GM13976 (cell line): ENCODE data around the gene PCSK6.

Experiments
- DNase-seq: peaks from one replicate; pipeline ENCODE4 v3.0.0; 2012; ENCODE audit warnings: low spot score
- in situ Hi-C: fragments of 300-500 bp; cut with MboI; formaldehyde crosslinking; loops from one replicate; pipeline ENCODE4 v1.12.0; 2022; ENCODE audit warnings: low sequenced_read_pairs, mixed read lengths, inconsistent platforms; ENCODE audit not compliant: unreplicated experiment
- TF ChIP-seq, protein P1 (sequence below): IDR thresholded peaks from 2 replicates; pipeline ENCODE4 v1.5.1; 2012; ENCODE audit warnings: borderline replicate concordance, mild to moderate bottlenecking; ENCODE audit not compliant: insufficient read depth; ENCODE audit errors: extremely low read depth, missing control alignments, control extremely low read depth

PCSK6 gene

DNA sequence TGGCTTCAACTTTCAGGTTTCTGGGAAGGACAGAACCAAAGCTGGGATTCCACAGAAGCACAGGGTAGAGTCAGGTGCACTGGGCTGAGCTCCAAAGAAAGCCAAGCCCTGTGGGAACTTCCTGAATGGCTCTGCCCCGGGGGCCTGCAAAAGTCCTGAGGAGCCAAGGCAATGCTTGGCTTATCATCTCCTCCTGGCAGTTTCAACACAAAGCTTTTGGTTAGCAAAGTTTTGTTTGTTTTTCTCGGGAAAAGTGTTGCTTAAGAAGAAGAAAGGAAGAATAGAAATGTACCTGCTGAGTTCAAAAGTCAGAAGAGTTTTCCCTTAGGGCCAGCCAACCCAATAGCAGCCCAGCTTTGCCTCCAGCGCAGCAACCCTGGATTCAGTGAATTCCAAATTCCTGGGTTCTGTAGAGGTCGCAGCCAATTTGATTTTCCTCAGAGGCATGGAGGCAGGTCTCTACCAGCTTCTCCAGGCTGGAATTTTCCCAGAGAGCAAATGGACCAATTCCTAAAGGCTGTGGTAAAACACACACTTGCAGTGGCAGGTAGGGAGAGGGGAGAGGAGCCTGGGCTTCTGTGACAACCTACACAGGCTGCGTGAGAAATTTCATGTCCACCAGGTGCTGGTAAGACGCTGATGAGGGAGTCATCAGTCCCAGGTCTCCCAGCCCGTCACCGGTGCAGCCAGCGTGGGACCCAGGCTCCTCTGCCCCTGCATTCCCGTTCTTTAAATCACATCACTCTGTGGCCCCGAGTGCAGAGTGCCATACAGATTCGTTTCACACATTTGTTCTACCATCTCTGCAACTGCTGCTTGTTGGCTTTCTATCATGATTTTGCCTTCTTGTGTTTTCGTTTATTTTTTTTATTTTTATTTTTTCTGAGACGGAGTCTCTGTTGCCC is 140.2 kb downstream of the PCSK6 start:
- DNase-seq = no peak
- TF ChIP-seq, protein P1, sequence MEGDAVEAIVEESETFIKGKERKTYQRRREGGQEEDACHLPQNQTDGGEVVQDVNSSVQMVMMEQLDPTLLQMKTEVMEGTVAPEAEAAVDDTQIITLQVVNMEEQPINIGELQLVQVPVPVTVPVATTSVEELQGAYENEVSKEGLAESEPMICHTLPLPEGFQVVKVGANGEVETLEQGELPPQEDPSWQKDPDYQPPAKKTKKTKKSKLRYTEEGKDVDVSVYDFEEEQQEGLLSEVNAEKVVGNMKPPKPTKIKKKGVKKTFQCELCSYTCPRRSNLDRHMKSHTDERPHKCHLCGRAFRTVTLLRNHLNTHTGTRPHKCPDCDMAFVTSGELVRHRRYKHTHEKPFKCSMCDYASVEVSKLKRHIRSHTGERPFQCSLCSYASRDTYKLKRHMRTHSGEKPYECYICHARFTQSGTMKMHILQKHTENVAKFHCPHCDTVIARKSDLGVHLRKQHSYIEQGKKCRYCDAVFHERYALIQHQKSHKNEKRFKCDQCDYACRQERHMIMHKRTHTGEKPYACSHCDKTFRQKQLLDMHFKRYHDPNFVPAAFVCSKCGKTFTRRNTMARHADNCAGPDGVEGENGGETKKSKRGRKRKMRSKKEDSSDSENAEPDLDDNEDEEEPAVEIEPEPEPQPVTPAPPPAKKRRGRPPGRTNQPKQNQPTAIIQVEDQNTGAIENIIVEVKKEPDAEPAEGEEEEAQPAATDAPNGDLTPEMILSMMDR = no peak
- in situ Hi-C loops = no loop called here

- in situ Hi-C loops = no loop called here
- no peak for DNase-seq
- TF ChIP-seq, protein P1 = no peak
Observed at GRCh38 chr15:101348643-101349042, 140.9 kb downstream of the PCSK6 start.

- DNase-seq = no peak
- TF ChIP-seq, protein P1 = no peak
- in situ Hi-C loops = no loop called here
Observed at GRCh38 chr15:101348015-101348414, 141.5 kb downstream of the PCSK6 start.

DNA sequence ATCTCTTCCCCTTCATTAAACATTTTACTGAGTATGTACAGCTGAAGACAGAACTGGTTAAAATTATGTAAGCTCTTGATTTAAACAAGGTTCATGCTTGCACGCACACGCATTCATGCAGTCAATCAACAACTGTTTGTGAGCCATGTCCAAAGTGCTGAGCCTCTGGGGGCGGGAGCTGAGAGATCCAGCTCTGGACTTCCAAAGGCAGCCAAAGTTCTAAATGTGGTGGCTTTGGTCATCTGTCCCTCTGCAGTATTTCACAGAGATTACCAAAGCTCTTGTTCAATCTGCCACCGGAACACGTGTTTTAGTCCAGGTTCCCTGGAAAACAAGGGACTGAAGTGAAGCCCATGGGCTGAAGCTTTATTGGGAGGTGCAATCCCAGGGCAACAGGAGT is 142.1 kb downstream of the PCSK6 start:
- DNase-seq = no peak
- in situ Hi-C loops = no loop called here
- TF ChIP-seq, protein P1 = no peak

DNA sequence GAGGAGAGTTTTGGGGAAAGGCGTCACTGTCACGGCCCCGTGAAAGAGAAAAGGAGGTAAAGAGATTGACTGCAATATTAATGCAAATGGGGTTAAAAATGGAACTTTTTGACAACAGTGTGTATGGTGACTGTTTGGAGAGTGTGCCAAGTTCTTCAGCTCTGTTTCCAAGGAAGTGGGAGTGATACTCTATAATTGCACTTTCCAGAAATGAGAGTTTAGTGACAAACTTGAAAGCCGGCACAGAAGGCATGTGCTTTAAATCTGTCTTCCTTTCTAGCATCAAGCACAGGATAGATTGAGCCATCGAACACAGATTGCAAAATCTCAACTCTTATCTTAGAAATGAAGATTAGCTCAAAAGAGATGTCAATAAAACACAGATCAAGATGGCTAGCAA is 142.6 kb downstream of the PCSK6 start:
- no peak for DNase-seq
- TF ChIP-seq, protein P1 = no peak
- in situ Hi-C loops = no loop called here

DNA sequence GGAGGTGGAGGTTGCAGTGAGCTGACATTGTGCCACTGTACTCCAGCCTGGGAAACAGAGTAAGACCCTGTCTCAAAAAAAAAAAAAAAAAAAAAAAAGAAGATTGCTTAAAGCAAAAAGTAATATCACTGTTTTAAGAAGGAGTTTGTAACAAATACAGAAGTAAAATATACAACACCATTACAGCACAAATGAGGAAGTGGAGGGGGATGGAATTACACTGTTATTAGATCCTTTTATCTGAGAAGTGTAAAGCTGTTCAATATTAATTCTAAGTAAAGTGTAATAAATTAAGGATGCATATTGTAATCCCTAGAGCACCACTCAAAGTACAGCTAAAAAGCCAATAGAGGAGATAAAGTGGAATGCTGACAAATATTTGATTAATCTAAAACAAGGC is 147.5 kb downstream of the PCSK6 start:
- TF ChIP-seq, protein P1 = no peak
- DNase-seq = no peak
- in situ Hi-C loops = no loop called here
